Muscle of back (tissue), 11 donors: Measurements from ENCODE around the gene TMSB10. TPM values are rescaled to one million over a fixed set of nuclear protein-coding genes. Genes with fewer than 3 reads are reported as not detected.
"Not testable (repeated sequence)": the region's sequence is repeated elsewhere in the genome, so short reads cannot be mapped to it uniquely, and the experiment has no call there.

Source experiments
- DNase-seq, 3 donors: peaks; one replicate each; pipeline versions ENCODE4 v3.0.0 to v3.0.0-alpha.2; 2013
- polyA plus RNA-seq, 10 donors: library from polyadenylated mRNA; unstranded; fragments of 120-200 nt; gene quantifications; one replicate each; pipeline ENCODE4 v1.2.1, GENCODE V29; 2013; ENCODE audit not compliant: insufficient read length in 10 of 10

TMSB10 gene
- polyA plus RNA-seq, 10 donors, result 1,032 to 1,730 (median 1,254) TPM

DNA sequence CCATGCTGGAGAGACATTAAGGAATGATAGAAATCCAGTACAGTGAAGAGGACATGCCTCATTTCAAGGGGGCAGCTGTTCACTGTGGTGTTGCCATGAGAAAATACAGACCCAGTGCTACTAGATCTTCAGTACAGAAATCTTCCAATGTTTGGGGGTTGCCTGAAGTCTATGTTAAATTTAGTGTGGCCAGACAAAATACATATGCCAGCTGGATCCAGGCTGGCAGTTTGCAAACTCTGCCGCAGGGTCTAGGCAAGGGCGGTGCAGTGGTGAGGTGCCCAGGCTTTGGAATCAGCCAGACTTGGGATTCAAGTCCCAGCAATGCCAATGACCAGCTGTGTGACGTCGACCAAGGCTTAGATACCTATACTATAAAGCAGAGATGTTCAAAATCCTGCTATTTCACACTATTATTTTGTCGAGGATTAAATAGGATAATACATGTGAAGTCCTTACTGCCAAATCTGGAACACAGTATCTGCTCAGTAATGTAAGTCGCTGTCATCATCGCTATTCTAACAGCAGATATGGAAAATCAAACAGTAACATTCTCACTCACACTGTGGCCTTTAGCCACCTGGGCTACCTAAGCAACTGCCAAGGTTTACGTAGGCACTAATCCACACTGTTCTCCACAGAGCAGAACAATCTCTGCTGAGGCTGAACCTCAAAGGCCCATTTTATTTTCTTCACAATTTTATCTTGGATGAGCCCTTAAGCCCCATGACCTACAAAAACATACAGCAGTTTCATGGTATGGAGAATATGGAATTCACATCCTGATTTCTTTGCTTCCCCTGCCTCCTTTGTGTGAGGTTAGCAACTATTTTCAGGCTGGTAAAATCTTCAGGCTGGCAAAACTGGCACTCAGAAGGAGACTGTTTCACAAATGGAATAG lies 5.9 kb upstream of the TMSB10 start:
- DNase-seq, result peak in 1 of 3 donors; percentile 55

DNA sequence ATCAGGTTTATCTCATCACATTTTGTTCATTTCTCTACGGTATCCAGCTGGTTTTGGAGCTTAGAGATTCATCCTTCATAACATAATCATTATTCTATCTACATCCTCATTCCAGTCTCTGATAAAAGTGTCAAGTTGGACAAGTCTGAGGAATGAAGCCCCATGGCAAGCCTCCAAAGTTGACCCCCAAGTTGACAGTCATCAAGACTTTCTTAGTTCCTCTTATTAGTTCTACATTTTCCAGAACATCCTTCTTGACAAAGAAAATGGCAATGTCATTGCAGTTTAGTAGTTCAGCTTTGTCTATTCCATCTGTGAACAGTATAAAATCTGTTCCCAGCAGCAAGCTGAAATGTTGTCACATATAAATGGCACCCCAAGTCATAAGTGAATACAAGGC lies 4.5 kb upstream of the TMSB10 start:
- DNase-seq, result no peak

DNA sequence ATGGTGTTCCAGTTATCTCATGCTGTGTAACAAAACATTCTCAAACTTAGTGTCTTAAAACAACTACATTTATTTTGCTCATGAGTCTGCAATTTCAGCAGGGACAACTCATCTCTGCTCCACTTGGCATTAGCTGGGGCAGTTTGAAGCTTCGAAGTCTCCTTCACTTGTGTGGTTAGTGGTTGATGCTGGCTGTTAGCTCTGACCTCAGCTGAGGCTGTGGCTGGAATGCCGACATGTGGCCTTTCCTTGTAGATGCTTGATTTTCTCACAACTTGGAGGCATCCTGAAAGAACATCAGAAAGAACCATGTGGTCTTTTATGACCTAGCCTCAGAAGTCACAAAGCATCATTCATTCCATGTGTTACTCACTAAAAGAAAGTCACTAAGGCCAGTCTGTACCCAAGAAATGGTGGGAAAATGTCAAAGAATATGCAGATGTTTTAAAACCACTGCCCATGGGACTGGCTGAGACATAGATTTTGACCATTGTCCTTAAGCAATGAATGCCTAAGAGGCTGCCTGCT lies 3.8 kb upstream of the TMSB10 start:
- no peak for DNase-seq

DNA sequence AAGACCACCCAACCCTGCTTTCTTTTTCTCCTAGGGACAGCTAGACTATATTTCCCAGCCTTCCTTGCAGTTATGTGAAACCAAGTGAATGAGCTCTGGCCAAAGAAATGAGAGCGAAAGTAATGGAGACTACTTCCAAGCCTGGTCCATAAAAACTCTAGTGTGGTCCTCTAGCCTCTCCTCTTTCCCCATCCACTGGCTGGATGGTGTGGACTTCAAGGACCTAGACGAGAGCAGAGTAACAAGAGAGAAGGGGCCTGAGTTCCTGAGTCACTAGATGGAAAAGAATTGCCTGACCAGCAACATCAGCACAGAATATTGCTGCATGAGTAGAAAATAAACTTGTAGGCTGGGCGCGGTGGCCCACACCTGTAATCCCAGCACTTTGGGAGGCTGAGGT lies 2.9 kb upstream of the TMSB10 start:
- no peak for DNase-seq

DNA sequence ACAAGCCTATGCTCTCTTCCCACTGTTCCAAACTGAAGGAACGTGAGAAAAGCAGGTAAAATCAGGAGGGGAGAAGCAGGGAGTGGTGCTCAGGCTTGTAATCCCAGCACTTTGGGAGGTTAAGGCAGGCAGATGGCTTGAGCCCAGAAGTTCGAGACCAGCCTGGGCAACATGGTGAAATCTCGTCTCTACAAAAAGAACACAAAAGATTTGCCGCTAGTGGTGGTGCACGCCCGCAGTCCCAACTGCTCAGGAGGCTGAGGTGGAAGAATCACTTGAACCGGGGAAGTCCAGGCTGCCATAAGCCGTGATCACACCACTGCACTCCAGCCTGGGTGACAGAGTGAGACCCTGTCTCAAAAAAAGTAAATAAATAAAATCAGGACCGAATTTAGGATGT lies 1.3 kb upstream of the TMSB10 start:
- no peak for DNase-seq

DNA sequence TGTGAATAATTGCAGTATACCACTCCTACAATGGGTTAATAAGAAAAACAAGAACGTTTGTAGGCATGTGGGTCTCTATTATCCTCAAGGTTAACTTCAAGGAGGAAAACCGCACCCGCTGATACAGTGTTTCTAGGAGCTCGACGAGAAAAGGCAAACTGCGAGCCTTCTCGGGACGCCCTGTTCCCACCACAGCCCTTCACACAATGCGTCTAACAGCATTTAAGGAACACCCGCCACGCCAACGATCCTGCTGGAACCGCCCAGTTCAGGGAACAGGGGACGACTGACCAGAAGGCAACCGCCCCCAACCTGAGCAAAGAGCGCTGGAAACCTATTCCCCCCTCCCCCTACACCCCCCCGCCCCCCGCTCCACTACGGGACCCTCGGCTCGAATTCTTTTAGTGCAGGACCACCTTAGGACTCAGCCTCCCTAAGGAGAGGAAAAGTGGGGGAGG lies 710 bp upstream of the TMSB10 start:
- DNase-seq, result peak in 2 of 3 donors; percentile 82 to 90

DNA sequence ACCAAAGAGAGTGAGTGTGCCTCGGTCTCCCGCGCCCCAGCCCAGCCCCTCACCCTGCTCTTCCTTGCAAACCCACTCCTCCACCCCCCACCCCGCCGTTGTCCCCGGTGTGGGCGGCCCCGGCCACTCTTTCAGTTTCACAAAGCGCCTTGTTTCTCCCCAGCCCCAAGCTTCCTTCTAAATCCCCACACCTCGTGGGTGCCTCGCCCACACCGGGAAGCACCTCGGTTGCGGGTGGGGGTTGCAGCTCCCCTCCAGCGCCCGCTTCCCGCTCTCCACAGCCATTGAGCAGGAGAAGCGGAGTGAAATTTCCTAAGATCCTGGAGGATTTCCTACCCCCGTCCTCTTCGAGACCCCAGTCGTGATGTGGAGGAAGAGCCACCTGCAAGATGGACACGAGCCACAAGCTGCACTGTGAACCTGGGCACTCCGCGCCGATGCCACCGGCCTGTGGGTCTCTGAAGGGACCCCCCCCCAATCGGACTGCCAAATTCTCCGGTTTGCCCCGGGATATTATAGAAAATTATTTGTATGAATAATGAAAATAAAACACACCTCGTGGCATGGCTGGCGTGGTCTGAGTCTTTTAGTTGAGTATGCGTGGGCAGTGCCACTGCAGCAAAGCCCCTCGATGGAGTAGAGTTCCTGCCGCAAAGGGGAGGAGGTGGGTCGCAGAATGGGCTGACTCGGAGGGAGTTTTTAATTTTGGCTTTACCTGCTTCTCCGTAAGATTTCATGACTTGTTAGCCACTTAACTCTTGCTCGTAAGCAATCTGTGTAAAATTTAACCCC lies 848 bp downstream of the TMSB10 start:
- peak in 1 of 3 donors; percentile 68 for DNase-seq

DNA sequence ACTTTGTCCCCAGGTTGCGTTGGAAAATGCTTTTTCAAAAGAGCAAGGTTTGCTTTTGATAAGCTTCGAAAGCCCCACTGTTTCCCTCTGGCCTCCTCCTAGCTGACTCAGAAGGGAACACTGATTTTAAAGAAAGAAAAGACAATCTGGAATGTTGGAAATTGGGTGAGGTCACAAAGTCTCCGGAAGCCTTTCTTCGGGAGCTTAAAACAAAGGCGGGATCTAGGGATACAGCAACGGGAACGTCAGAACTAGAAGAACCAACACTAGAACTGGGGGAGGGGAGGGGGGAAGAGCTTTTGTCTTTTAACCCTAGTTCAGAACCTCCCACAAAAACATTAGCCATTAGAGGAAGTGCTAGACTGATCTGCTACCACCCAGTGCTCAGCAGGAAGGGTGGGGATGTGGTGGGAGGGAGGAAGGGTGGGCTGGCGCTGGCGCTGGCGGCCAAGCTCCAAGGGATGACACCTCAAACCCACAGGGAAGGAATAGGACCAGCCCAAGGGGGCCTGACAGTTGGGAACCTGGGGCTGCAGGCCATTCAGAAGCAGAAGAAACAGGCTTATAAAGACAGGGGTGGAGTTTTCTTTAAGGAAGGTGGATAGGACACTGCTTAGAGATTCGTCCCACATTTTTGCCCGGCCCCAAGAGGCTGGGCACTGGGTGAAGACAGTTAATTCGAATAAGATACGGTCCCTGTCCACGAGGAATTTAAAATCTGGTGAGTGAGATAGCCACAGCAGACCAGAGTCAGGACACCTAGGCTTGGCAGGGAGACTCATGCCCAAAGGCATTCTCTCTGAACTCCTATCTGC lies 1.7 kb downstream of the TMSB10 start:
- DNase-seq, result peak; percentile 78 to 89 (median 84)

DNA sequence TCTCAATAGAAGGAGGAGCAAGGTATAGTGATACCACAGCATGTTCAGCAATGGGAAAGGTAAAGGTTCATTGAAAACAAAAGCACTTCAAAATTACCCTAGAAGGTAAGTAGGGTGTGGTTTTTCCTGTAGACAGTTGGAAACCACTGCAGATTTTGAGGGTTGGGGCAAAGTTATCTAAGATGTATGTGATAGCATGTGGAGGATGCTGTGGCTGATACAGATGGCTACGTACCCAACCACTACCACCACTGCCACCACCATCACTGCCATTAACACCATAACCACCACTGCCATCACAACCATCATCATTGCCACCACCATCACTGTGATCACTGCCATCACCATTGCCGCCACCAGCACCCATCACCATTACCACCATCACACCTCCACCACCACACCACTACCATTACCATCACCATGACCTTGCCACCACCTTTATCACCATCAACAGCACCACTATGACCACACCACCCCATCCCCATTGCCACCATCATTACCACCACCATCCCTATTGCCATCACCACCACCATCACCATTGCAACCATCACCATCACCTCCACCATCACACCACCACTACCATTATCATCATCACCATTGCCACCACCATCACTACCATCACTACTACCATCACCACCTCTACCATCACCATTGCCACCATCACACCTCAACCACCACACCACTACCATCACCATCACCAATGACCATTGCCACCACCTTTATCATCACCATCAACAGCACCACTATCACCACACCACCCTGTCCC lies 3.7 kb downstream of the TMSB10 start:
- no peak for DNase-seq

DNA sequence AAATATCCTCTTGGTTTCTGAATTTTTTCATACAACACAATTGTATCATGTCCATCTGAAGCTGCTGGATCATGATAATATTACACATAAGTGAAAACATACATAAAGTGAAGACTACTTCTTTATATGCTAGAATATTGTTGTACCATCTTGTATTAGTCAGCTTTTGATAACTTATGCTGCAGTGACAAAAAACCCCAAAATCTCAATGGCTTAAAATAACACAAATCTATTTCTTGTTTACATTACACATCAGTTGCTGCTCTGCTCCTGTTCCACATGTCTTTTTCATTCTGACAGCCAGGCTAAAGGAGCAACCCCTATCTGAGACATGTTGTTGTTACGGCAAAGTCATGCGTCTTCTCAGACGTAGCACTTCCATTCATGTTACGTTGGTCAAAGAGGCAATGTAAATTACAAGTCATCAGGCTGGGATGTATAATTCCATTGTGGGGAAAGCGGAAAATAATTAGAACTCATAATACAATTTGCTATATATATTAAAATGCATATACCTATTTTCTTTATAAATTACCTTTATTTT lies 5.8 kb downstream of the TMSB10 start:
- DNase-seq, result no peak

DNA sequence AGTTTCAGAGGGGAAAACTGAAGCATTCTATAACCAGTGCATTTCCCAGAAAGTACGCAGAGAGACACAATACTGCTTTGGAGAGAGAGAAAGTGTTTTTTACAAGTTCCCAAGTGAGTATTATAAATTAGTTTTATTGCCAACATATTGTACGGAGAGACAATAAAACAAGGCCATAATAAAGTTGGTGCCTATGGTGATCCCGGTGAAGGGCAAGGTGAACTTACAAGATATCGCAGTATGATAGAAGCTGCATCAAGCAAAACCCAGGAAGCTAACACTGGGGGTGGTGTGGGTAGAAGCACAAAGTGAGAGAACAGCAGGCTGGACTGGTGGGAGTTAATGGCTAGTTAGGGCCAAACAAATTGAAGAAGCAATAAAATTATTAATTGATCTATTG lies 7.5 kb downstream of the TMSB10 start:
- DNase-seq, result no peak

DNA sequence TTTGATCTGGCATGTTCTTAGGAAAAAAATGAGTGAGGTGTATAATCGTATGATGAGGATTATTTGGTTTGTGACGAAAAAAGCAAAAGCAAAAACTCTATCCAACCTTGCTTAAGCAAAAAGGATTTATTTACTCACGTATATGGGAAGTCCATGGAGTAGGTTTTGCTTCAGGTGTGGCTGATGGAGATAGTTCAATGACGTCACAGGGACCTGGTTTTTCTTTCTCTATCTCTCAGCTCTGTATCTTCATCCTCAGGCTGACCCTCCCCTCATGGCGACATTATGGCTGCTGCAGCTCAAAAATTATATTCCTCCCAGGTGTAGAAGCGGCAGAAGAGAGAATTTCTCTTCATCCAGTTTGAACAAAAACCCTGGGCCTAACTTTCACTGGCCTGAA lies 8.9 kb downstream of the TMSB10 start:
- DNase-seq, result no peak

DNA sequence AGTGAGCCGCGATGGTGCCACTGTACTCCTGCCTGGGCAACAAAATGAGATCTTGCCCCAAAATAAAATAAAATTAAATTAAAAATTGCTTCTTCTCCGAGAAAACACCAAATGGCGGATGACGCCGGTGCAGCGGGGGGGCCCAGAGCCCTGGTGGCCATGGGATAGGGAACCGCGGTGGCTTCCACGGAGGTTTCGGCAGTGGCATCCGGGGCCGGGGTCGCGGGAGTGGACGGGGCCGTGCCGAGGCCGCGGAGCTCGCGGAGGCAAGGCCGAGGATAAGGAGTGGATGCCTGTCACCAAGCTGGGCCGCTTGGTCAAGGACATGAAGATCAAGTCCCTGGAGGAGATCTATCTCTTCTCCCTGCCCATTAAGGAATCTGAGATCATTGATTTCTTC lies 10.2 kb downstream of the TMSB10 start:
- DNase-seq, result not testable (repeated sequence)

DNA sequence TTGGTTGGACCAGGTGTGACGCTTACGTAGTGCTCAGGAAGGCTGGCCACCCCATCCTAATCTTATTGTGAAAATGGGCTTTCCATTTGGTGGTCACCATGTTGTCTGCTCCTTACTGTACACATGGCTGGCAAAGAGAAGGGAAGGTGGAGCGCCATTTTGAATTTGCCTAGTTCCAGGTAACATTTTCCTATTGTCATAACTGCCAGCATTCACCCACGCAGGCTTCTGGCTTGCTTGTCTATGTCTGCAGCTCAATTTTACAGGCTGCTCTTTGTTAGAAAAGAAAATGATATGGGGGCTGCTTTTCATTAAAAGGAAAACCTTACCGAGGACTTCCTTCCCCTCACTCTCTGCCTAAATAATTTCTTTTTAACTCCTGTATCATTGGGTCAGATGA lies 12.4 kb downstream of the TMSB10 start:
- not testable (repeated sequence) for DNase-seq

DNA sequence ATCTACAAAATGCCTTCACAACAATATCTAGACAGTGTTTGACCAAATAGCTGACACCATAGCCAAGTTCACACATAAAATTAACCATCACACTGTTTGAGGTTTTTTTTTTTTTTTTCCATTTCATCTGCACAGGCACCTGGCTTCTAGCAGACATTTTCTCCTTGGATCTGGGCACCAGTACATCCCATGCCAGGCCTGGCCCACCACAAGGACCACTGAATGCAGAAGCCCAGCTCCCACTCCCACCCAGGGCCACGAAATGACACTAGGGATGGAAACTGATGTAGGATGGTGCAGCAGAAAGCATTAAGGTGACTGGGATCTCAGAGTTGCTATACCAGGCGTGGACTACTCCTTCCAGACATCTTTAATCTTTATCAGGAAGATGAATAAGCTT lies 13.0 kb downstream of the TMSB10 start:
- DNase-seq, result no peak

DNA sequence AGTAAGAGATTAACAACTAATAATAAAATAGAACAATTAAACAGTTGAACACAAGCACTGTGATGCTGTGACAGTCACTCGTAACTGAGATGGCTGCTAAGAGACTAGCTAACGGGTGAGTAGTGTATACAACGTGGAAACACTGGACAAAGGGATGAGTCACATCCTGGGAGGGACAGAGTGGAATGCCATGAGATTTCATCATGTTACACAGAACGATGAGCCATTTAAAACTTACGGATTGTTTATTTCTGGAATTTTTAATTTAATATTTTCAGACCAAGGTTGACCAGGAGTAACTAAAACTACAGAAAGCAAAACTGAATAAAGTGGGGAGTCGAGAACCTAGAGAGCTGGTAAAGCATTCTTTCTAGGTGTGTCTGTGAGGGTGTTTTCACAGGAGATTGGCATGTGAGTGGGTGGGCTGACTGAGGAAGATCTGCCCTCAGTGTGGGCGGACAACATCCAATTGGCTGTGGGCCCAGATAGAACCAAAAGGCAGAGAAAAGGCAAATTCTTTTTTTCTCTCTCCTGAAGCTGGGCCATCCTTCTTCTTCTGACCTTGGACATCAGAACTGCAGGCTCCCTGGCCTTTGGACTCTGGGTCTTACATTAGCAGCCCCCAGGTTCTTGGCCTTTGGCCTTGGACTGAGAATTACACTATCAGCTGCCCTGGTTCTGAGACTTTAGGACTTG lies 14.6 kb downstream of the TMSB10 start:
- peak; percentile 38 to 92 (median 75) for DNase-seq

DNA sequence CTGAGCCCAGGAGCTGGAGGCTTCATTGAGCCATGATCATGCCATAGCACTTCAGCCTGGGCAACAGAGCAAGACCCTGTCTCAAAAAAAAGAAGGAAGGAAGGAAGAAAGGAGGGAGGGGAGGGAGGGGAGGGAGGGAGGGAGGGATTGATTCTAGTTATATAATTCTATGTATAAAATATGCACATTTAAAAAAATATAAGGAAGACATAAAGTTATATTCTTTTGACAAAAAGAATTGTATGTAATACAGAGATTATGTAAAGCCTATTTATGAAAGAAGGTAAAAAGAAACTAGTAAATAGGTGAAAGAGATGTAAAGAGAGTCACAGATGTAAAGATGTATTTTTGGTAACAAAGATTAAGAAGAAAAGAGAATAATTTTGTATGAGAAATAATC lies 17.6 kb downstream of the TMSB10 start:
- DNase-seq, result no peak

DNA sequence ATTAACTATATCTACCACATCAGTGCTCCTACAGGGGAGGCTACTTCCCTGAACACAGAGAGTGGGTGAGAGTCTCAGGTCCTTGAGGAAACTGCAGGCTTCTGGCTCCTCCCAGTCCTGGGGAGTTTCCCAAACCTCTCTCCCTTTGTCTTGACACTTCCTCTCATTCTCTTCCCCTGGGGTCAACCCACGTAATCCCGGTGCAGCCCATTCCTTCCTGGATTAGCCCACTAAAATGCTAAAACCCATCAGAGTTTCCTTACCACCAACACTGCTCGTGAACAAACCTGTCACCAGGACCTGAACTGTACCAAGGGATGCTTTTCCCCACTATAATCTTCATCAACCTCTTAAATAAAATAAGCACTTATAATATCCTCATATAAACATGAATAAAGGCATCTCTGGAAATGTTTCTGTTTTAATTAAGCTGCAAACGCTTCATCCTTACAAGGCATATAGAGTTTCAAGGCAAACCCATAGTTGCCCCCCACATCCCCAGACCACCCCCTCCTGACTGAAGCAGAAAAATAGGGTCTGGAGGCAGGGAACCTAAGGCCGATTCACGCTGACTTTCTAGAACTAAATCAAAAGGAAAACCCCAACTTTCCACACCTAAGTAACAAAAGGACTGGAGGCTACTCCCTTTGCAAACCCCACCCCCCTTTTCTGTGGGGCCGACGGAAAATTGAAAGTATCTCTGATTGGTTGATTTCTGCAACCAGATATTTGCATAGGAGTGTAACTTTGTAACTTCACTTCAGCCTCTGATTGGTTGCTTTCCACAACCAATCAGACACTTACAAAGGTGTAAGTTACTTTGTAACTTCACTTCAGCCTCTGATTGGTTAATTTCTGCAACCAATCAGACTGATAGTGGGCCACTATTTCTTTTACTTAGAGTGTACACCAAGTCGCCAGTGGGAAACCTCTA lies 19.0 kb downstream of the TMSB10 start:
- DNase-seq, result peak in 1 of 3 donors; percentile 45

DNA sequence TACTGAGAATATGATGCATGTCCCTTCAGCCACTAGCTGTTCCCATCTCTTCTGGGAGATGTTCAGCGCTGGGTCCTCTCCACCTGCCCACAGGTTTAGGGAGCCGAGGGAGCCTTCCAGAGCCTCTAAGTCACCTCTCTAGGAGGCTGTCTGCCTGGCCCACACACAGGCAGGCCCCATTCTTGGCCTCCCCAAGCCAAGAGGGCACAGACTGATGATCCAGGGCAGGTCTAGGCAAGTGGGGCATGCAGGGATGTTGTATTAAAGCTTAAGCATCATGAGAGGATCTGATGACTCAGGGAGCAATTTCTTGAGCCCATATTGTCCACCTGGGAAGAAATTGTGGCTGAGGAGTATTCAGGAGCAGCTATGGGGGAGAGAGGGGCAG lies 19.9 kb downstream of the TMSB10 start:
- no peak for DNase-seq
